GM03348 (cell line): ENCODE results near the gene HPCAL1.
A peak's percentile ranks its signal among the peaks of the same experiment; 100 is the strongest.
"Not testable (repeated sequence)": the region's sequence is repeated elsewhere in the genome, so short reads cannot be mapped to it uniquely, and the experiment has no call there.

ENCODE experiments used
- DNase-seq: peaks from one replicate; pipeline ENCODE4 v3.0.0; 2012; ENCODE audit warnings: low spot score

HPCAL1 gene

GRCh38 chr2:10285191-10285555, 17.5 kb upstream of the HPCAL1 start:
- DNase-seq: no peak

GRCh38 chr2:10285556-10286198, 17.0 kb upstream of the HPCAL1 start:
- peak; percentile 78 for DNase-seq

GRCh38 chr2:10286216-10287037, 16.3 kb upstream of the HPCAL1 start:
- DNase-seq: no peak

- DNase-seq: no peak
These were observed 14.9 kb upstream of the HPCAL1 start for GRCh38 chr2:10287761-10288160.

- DNase-seq: no peak
These were observed 14.1 kb upstream of the HPCAL1 start for GRCh38 chr2:10288606-10289005.

GRCh38 chr2:10289352-10289751, 13.4 kb upstream of the HPCAL1 start:
- no peak for DNase-seq

- DNase-seq: no peak
These were observed 12.8 kb upstream of the HPCAL1 start for GRCh38 chr2:10289891-10290290.

- not testable (repeated sequence) for DNase-seq
These were observed 11.3 kb upstream of the HPCAL1 start for GRCh38 chr2:10291376-10291775.

GRCh38 chr2:10292033-10292432, 10.7 kb upstream of the HPCAL1 start:
- no peak for DNase-seq

- no peak for DNase-seq
These were observed 9.1 kb upstream of the HPCAL1 start for GRCh38 chr2:10293603-10294002.

GRCh38 chr2:10294077-10294476, 8.6 kb upstream of the HPCAL1 start:
- no peak for DNase-seq

- not testable (repeated sequence) for DNase-seq
These were observed 7.1 kb upstream of the HPCAL1 start for GRCh38 chr2:10295649-10296048.

GRCh38 chr2:10296142-10296541, 6.6 kb upstream of the HPCAL1 start:
- no peak for DNase-seq

GRCh38 chr2:10297191-10297830, 5.4 kb upstream of the HPCAL1 start:
- no peak for DNase-seq

- DNase-seq: peak; percentile 89
These were observed 4.7 kb upstream of the HPCAL1 start for GRCh38 chr2:10297959-10298531.

GRCh38 chr2:10298777-10299176, 3.9 kb upstream of the HPCAL1 start:
- DNase-seq: not testable (repeated sequence)

- no peak for DNase-seq
These were observed 2.3 kb upstream of the HPCAL1 start for GRCh38 chr2:10300328-10300920.

GRCh38 chr2:10300997-10301940, 1.4 kb upstream of the HPCAL1 start:
- DNase-seq: no peak

GRCh38 chr2:10301941-10302478, 694 bp upstream of the HPCAL1 start:
- DNase-seq: no peak

- no peak for DNase-seq
These were observed 533 bp downstream of the HPCAL1 start for GRCh38 chr2:10303181-10303693.
